RWPE2 (cell line): Measurements from ENCODE around the gene OR6N1.

Source experiments
- ATAC-seq: fragments of 200-7000 bp; cut with Tn5 transposase; 3 replicates; pipeline ENCODE4 v1.9.1; 2021; ENCODE audit warnings: low read depth
- DNase-seq: peaks from one replicate; pipeline ENCODE4 v3.0.0-alpha.2; 2020; ENCODE audit warnings: low spot score
- H3K27ac ChIP-seq: fragments of 450-650 bp; 2 replicates; pipeline ENCODE4 v1.5.1; 2017; ENCODE audit warnings: mild to moderate bottlenecking; ENCODE audit not compliant: poor library complexity, severe bottlenecking
- H3K27me3 ChIP-seq: fragments of 250-450 bp; sonication (Bioruptor Pico); 2 replicates; pipeline ENCODE4 v1.5.1; 2021; ENCODE audit warnings: mild to moderate bottlenecking, moderate library complexity; ENCODE audit not compliant: insufficient read depth, poor library complexity, severe bottlenecking
- H3K36me3 ChIP-seq: fragments of 250-450 bp; sonication (Bioruptor Pico); 2 replicates; pipeline ENCODE4 v1.5.1; 2020; ENCODE audit warnings: low read depth, mild to moderate bottlenecking, moderate library complexity
- H3K4me1 ChIP-seq: fragments of 250-450 bp; sonication (Bioruptor Pico); 2 replicates; pipeline ENCODE4 v1.5.1; 2021; ENCODE audit warnings: mild to moderate bottlenecking, moderate library complexity; ENCODE audit not compliant: insufficient read depth, poor library complexity, severe bottlenecking
- H3K4me3 ChIP-seq: fragments of 250-450 bp; sonication (Bioruptor Pico); 2 replicates; pipeline ENCODE4 v1.5.1; 2021; ENCODE audit warnings: mild to moderate bottlenecking, moderate library complexity; ENCODE audit not compliant: severe bottlenecking
- H3K9me3 ChIP-seq: fragments of 250-450 bp; sonication (Bioruptor Pico); 2 replicates; pipeline ENCODE4 v1.5.1; 2021; ENCODE audit warnings: mild to moderate bottlenecking, moderate library complexity; ENCODE audit not compliant: severe bottlenecking
- TF ChIP-seq, protein P1 (sequence below): fragments of 450-650 bp; IDR thresholded peaks from one replicate; pipeline ENCODE4 v1.5.1; 2017; ENCODE audit warnings: mild to moderate bottlenecking, moderate library complexity; ENCODE audit not compliant: poor library complexity, severe bottlenecking

OR6N1 gene

DNA sequence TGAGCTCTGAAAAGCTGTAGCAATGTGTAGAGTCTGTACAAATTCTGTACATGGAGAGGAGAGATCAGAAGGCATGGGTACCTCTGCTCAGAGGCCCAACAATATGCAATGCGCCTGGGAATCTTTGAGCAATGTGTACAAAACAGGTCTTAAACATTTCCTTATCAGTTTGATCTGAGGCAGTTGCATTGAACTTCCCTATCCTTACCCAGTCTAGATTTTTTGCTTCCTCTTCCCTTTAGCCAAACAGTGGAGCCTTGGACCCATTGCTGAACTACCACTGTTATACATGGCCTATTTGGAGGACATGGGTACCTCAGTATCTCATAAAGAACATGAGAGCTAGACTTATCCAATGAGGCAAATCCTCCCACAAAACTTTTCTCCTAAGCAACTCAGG lies 46.6 kb upstream of the OR6N1 start:
- TF ChIP-seq, protein P1, sequence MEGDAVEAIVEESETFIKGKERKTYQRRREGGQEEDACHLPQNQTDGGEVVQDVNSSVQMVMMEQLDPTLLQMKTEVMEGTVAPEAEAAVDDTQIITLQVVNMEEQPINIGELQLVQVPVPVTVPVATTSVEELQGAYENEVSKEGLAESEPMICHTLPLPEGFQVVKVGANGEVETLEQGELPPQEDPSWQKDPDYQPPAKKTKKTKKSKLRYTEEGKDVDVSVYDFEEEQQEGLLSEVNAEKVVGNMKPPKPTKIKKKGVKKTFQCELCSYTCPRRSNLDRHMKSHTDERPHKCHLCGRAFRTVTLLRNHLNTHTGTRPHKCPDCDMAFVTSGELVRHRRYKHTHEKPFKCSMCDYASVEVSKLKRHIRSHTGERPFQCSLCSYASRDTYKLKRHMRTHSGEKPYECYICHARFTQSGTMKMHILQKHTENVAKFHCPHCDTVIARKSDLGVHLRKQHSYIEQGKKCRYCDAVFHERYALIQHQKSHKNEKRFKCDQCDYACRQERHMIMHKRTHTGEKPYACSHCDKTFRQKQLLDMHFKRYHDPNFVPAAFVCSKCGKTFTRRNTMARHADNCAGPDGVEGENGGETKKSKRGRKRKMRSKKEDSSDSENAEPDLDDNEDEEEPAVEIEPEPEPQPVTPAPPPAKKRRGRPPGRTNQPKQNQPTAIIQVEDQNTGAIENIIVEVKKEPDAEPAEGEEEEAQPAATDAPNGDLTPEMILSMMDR: no peak
- no peak for ATAC-seq

DNA sequence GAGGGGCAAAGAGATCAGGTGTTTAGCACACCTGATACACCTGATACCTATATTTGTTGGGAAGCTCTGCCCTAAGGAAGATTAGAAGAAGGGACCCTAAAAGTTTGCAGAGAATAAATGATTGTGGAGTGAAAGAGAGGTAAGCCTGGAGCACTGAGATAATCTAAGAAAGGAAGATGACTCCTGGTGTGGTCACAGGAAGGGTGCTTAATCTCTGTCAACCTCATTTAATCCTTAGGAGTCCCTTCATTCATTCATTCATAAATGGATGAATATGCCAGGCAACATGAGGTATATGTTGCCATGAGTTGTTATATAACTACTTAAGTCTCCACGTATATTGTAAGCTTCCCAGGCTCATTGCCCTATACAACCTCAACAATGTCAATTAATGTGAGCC lies 43.0 kb upstream of the OR6N1 start:
- ATAC-seq (no peak), DNase-seq (no peak)
- Histone ChIP-seq H3K27me3 (no peaks in the 10 kb centered on the region), H3K27ac (no peak overlapping the region), H3K9me3 (no peaks in the 10 kb centered on the region), H3K4me3 (no peak overlapping the region), H3K36me3 (no peaks in the 10 kb centered on the region), H3K4me1 (no peaks in the 10 kb centered on the region)
- TF ChIP-seq, protein P1: no peak

More for the DNA sequence above, 46.6 kb upstream of the OR6N1 start:
- Histone ChIP-seq H3K4me3 (no peak overlapping the region), H3K27ac (no peak overlapping the region), H3K9me3 (no peaks in the 10 kb centered on the region), H3K36me3 (no peaks in the 10 kb centered on the region), H3K27me3 (no peaks in the 10 kb centered on the region), H3K4me1 (no peaks in the 10 kb centered on the region)
- no peak for DNase-seq

GRCh38 chr1:158813164-158813563 lies 41.2 kb upstream of the OR6N1 start:
- TF ChIP-seq, protein P1: no peak
- Histone ChIP-seq H3K4me3 (no peak overlapping the region), H3K9me3 (no peaks in the 10 kb centered on the region), H3K27ac (no peak overlapping the region), H3K27me3 (no peaks in the 10 kb centered on the region), H3K4me1 (no peaks in the 10 kb centered on the region), H3K36me3 (no peaks in the 10 kb centered on the region)
- DNase-seq (no peak), ATAC-seq (no peak)

DNA sequence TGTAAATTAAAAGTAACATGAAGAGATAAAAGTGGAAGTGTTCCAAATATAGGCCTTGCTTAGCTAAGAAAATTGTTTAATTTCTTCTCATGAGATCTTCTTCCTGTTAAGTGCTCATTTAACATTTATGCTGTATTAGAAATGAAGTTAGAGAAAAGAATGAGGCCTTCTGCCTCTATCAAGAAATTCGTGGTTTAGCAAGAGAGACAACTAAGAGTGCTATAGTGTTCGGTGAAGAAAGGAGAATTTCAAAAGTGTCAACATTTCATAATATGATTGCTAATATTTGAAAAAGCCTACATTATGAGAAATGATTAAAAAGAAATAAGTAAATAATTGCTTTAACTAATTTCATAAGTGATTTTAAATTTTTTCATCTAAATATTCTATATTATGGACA lies 40.3 kb upstream of the OR6N1 start:
- no peak for DNase-seq
- Histone ChIP-seq H3K36me3 (no peaks in the 10 kb centered on the region), H3K27ac (no peak overlapping the region), H3K4me3 (no peak overlapping the region), H3K4me1 (no peaks in the 10 kb centered on the region), H3K9me3 (no peaks in the 10 kb centered on the region), H3K27me3 (no peaks in the 10 kb centered on the region)
- TF ChIP-seq, protein P1: no peak
- no peak for ATAC-seq

DNA sequence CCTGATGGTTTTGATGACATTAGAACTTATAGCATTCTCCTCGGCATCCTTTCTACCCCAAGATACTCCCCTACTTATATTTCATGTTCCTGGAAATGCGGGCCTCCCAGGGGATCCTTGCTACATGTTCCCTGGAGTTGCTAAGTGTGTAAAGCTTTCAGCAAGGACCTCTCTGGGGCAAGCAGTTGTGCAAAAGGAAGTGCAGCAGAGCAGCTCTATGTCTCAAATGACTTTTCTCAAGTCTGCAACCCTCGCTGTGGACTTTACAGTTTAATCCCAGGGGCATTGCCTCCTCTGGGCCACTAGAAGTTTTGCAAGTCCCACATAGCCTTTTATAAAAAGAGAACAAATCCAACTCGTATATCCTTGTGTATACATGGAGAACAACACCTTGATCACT lies 38.3 kb upstream of the OR6N1 start:
- Histone ChIP-seq H3K9me3 (no peaks in the 10 kb centered on the region), H3K27ac (no peak overlapping the region), H3K36me3 (no peaks in the 10 kb centered on the region), H3K4me1 (no peaks in the 10 kb centered on the region), H3K27me3 (no peaks in the 10 kb centered on the region), H3K4me3 (no peak overlapping the region)
- no peak for ATAC-seq
- TF ChIP-seq, protein P1: no peak
- DNase-seq: no peak
